Dendritic cell treated with granulocyte-macrophage colony-stimulating factor and Interleukin-4, amounts not matched to agents 40 ng/mL and 50 ng/mL, for 4 days (primary cell): ENCODE measurements around the gene PTCRA.
"Not testable (repeated sequence)": the region's sequence is repeated elsewhere in the genome, so short reads cannot be mapped to it uniquely, and the experiment has no call there.

Experiments
- H3K27ac Mint-ChIP-seq: one replicate; pipeline ENCODE4 v1.8.0; 2022; ENCODE audit warnings: mild to moderate bottlenecking, mixed read lengths
- H3K27me3 Mint-ChIP-seq: one replicate; pipeline ENCODE4 v1.8.0; 2022; ENCODE audit warnings: mild to moderate bottlenecking, mixed read lengths
- H3K36me3 Mint-ChIP-seq: one replicate; pipeline ENCODE4 v1.8.0; 2022; ENCODE audit warnings: low read depth, mixed read lengths
- H3K4me1 Mint-ChIP-seq: one replicate; pipeline ENCODE4 v1.8.0; 2022; ENCODE audit warnings: low read depth, mixed read lengths
- H3K4me3 Mint-ChIP-seq: one replicate; pipeline ENCODE4 v1.8.0; 2022; ENCODE audit warnings: mild to moderate bottlenecking, moderate library complexity, mixed read lengths
- H3K9me3 Mint-ChIP-seq: one replicate; pipeline ENCODE4 v1.8.0; 2022; ENCODE audit warnings: mixed read lengths
- intact Hi-C: fragments of 100-400 bp; cut with micrococcal nuclease; formaldehyde crosslinking; loops from one replicate; pipeline ENCODE4 v1.15.0; 2022

Gene PTCRA

GRCh38 chr6:42915732-42916131 lies at the start of gene PTCRA:
Gene PTCRA, plus strand, starts transcription at chr6:42916053. Its CDS starts 17 bp downstream, at chr6:42916070.
- Mint-ChIP-seq H3K4me3 (no peak within 1 kb of the TSS), H3K27me3 (peaks cover 21% of the 10 kb centered on the region)

GRCh38 chr6:42870145-42870936 lies 45.5 kb upstream of the PTCRA start:
- Mint-ChIP-seq H3K4me3 (no peak overlapping the region), H3K36me3 (peaks cover 34% of the 10 kb centered on the region), H3K9me3 (no peaks in the 10 kb centered on the region), H3K27me3 (no peaks in the 10 kb centered on the region), H3K4me1 (no peaks in the 10 kb centered on the region), H3K27ac (no peak overlapping the region)
- intact Hi-C loops, result loop anchor here (10.0 kb wide), 1 partner anchor 86 kb away; the partner anchor contains the start of gene BICRAL

More at GRCh38 chr6:42915732-42916131, at the start of gene PTCRA:
- intact Hi-C loops, result no loop called here
- Mint-ChIP-seq H3K9me3 (no peaks in the 10 kb centered on the region), H3K4me1 (peaks cover 6% of the 10 kb centered on the region), H3K27ac (no peak within 1 kb of the TSS), H3K36me3 (no peaks in the 10 kb centered on the region)

- H3K27ac Mint-ChIP-seq, result no peak overlapping the region
- intact Hi-C loops, result loop anchor here (10.0 kb wide), 1 partner anchor 87 kb away; the partner anchor contains the start of gene BICRAL
- no peak overlapping the region for H3K4me3 Mint-ChIP-seq
- H3K36me3 Mint-ChIP-seq, result peaks cover 20% of the 10 kb centered on the region
- H3K9me3 Mint-ChIP-seq, result no peaks in the 10 kb centered on the region
- no peaks in the 10 kb centered on the region for H3K27me3 Mint-ChIP-seq
- no peaks in the 10 kb centered on the region for H3K4me1 Mint-ChIP-seq
These were observed 44.1 kb upstream of the PTCRA start for GRCh38 chr6:42871711-42872110.

GRCh38 chr6:42873313-42873712 lies 42.5 kb upstream of the PTCRA start:
- H3K27ac Mint-ChIP-seq, result no peak overlapping the region
- H3K27me3 Mint-ChIP-seq, result no peaks in the 10 kb centered on the region
- intact Hi-C loops, result loop anchor here (10.0 kb wide), 1 partner anchor 89 kb away; the partner anchor contains the start of gene BICRAL
- H3K4me3 Mint-ChIP-seq, result no peak overlapping the region
- H3K36me3 Mint-ChIP-seq, result peaks cover 6% of the 10 kb centered on the region
- H3K4me1 Mint-ChIP-seq, result no peaks in the 10 kb centered on the region
- H3K9me3 Mint-ChIP-seq, result no peaks in the 10 kb centered on the region

GRCh38 chr6:42877695-42878094 lies 38.2 kb upstream of the PTCRA start:
- H3K27me3 Mint-ChIP-seq, result no peaks in the 10 kb centered on the region
- H3K4me1 Mint-ChIP-seq, result peaks cover 6% of the 10 kb centered on the region
- H3K9me3 Mint-ChIP-seq, result no peaks in the 10 kb centered on the region
- H3K36me3 Mint-ChIP-seq, result peaks cover 25% of the 10 kb centered on the region
- no peak overlapping the region for H3K27ac Mint-ChIP-seq
- no peak overlapping the region for H3K4me3 Mint-ChIP-seq
- intact Hi-C loops, result loop anchor here (1.0 to 10.0 kb wide), 2 partner anchors 93 to 216 kb away; partner anchors contain the start of gene BICRAL

GRCh38 chr6:42879372-42880239 lies 36.2 kb upstream of the PTCRA start, which contains the start of gene RPL7L1:
Gene RPL7L1, plus strand, starts transcription at chr6:42879616. Its CDS starts 295 bp downstream, at chr6:42879911.
- Mint-ChIP-seq H3K9me3 (no peaks in the 10 kb centered on the region), H3K27me3 (no peaks in the 10 kb centered on the region), H3K4me1 (peaks cover 6% of the 10 kb centered on the region), H3K27ac (peak within 1 kb of the TSS; percentile 98), H3K4me3 (peak within 1 kb of the TSS; percentile 99), H3K36me3 (peaks cover 42% of the 10 kb centered on the region)
- intact Hi-C loops, result loop anchor here (10.0 kb wide), 1 partner anchor 95 kb away; the partner anchor contains the start of gene BICRAL

- intact Hi-C loops, result not testable (repeated sequence)
- peaks cover 49% of the 10 kb centered on the region for H3K36me3 Mint-ChIP-seq
These were observed 35.5 kb upstream of the PTCRA start for GRCh38 chr6:42880240-42880817.

GRCh38 chr6:42880871-42881270 lies 35.0 kb upstream of the PTCRA start:
- Mint-ChIP-seq H3K4me3 (peak overlapping the region; percentile 99), H3K36me3 (peaks cover 55% of the 10 kb centered on the region), H3K27ac (peak overlapping the region; percentile 98)
- H3K4me1 Mint-ChIP-seq, H3K27me3 Mint-ChIP-seq, H3K9me3 Mint-ChIP-seq, intact Hi-C loops: not testable (repeated sequence)

More at GRCh38 chr6:42880240-42880817, 35.5 kb upstream of the PTCRA start:
- peak overlapping the region; percentile 99 for H3K4me3 Mint-ChIP-seq
- H3K9me3 Mint-ChIP-seq, H3K27me3 Mint-ChIP-seq, H3K4me1 Mint-ChIP-seq: not testable (repeated sequence)
- peak overlapping the region; percentile 98 for H3K27ac Mint-ChIP-seq

- intact Hi-C loops, result no loop called here
- no peaks in the 10 kb centered on the region for H3K27me3 Mint-ChIP-seq
- no peaks in the 10 kb centered on the region for H3K4me1 Mint-ChIP-seq
- H3K4me3 Mint-ChIP-seq, result no peak overlapping the region
- peaks cover 75% of the 10 kb centered on the region for H3K36me3 Mint-ChIP-seq
- no peaks in the 10 kb centered on the region for H3K9me3 Mint-ChIP-seq
- no peak overlapping the region for H3K27ac Mint-ChIP-seq
These were observed 30.2 kb upstream of the PTCRA start for GRCh38 chr6:42885702-42886101.

- H3K27me3 Mint-ChIP-seq, H3K4me3 Mint-ChIP-seq, intact Hi-C loops, H3K27ac Mint-ChIP-seq, H3K4me1 Mint-ChIP-seq, H3K9me3 Mint-ChIP-seq: not testable (repeated sequence)
- H3K36me3 Mint-ChIP-seq, result peaks cover 65% of the 10 kb centered on the region
These were observed 27.7 kb upstream of the PTCRA start for GRCh38 chr6:42888201-42888600.

GRCh38 chr6:42889815-42890214 lies 26.0 kb upstream of the PTCRA start:
- H3K4me3 Mint-ChIP-seq, result peak overlapping the region; percentile 85
- no peaks in the 10 kb centered on the region for H3K9me3 Mint-ChIP-seq
- peaks cover 49% of the 10 kb centered on the region for H3K36me3 Mint-ChIP-seq
- H3K4me1 Mint-ChIP-seq, result peaks cover 22% of the 10 kb centered on the region
- H3K27ac Mint-ChIP-seq, result peak overlapping the region; percentile 92
- H3K27me3 Mint-ChIP-seq, result no peaks in the 10 kb centered on the region
- intact Hi-C loops, result loop anchor here (1.0 kb wide), 1 partner anchor 144 kb away; the partner anchor contains the start of gene TBCC

- intact Hi-C loops, result loop anchor here (1.0 kb wide), 1 partner anchor 144 kb away; the partner anchor contains the start of gene TBCC
- H3K36me3 Mint-ChIP-seq, result peaks cover 41% of the 10 kb centered on the region
- peaks cover 22% of the 10 kb centered on the region for H3K4me1 Mint-ChIP-seq
- H3K27me3 Mint-ChIP-seq, result no peaks in the 10 kb centered on the region
- H3K27ac Mint-ChIP-seq, result peak overlapping the region; percentile 92
- H3K4me3 Mint-ChIP-seq, result peak overlapping the region; percentile 85
- H3K9me3 Mint-ChIP-seq, result no peaks in the 10 kb centered on the region
These were observed 25.3 kb upstream of the PTCRA start for GRCh38 chr6:42890311-42891198.
